ENCODE measurements around the gene TXNDC5. TPM values are rescaled to one million over a fixed set of nuclear protein-coding genes. Genes with fewer than 3 reads are reported as not detected.

TXNDC5 gene
- total RNA-seq, 1 experiment from 2014 or later, result 162 TPM

GRCh38 chr6:7958464-7958863, 47.9 kb upstream of the TXNDC5 start:
- no peaks in the 10 kb centered on the region for H3K36me3 ChIP-seq (ENCODE audit: control insufficient read depth in 1 of 2, insufficient read depth in 2 of 2, low read length in 2 of 2)
- ChIA-PET RAD21 (ENCODE audit: low non-redundant PET in 1 of 2, low total read pairs in 2 of 2, uncharacterized antibody in 2 of 2, unreplicated experiment in 2 of 2) (interaction anchor here in 1 of 2 experiments (0.6 kb wide), 1 partner anchor 10 kb away, joined by 3 read pairs; no protein-coding TSS in a partner anchor), CTCF (no interaction called here), POLR2A (no interaction called here)
- no peak overlapping the region for H3K9ac ChIP-seq (ENCODE audit: low read length)
- H3K9me3 ChIP-seq (ENCODE audit: control insufficient read depth in 1 of 2, insufficient read depth in 1 of 2, low read depth in 1 of 2, low read length in 2 of 2), result no peaks in the 10 kb centered on the region
- TF ChIP-seq SRF (IDR thresholded peaks at IDR 0.05; ENCODE audit: low read depth) (no peak), EZH2 (IDR thresholded peaks at IDR 0.05) (no peak)
- H2AFZ ChIP-seq (ENCODE audit: low read depth, low read length, poor library complexity, severe bottlenecking), result no peak overlapping the region
- intact Hi-C loops (cut with micrococcal nuclease), result no loop called here
- no TSS peak for BruUV-seq (replicated peaks)
- no peak overlapping the region for H3K4me2 ChIP-seq (ENCODE audit: low read length)
- H4K20me1 ChIP-seq (ENCODE audit: insufficient read depth), result no peaks in the 10 kb centered on the region
- H3K79me2 ChIP-seq (ENCODE audit: insufficient read depth, low read length), result no peaks in the 10 kb centered on the region
- DNase-seq (ENCODE audit: low read depth, low spot score) (no peak), ATAC-seq (no peak)
- no peak overlapping the region for H3K27ac ChIP-seq (ENCODE audit: low read depth, low read length)
- peaks cover 3 to 6% of the 10 kb centered on the region in 2 experiments; a peak in 3 of 4 replicates for H3K4me1 ChIP-seq (ENCODE audit: control insufficient read depth in 1 of 2, insufficient read depth in 2 of 2, low read length in 2 of 2)
- H3K27me3 ChIP-seq (ENCODE audit: insufficient read depth, low read length), result no peaks in the 10 kb centered on the region
- H3K9me2 ChIP-seq (ENCODE audit: insufficient read depth), result no peaks in the 10 kb centered on the region
- no peak overlapping the region for H3K4me3 ChIP-seq (replicated peaks in 1 of 2; ENCODE audit: low read depth in 1 of 2, low read length in 2 of 2)

- ATAC-seq (no peak), DNase-seq (ENCODE audit: low read depth, low spot score) (no peak)
- Histone ChIP-seq H2AFZ (ENCODE audit: low read depth, low read length, poor library complexity, severe bottlenecking) (no peak overlapping the region), H3K4me1 (ENCODE audit: control insufficient read depth in 1 of 2, insufficient read depth in 2 of 2, low read length in 2 of 2) (peaks cover 3 to 6% of the 10 kb centered on the region in 2 experiments; a peak in 3 of 4 replicates), H4K20me1 (ENCODE audit: insufficient read depth) (no peaks in the 10 kb centered on the region), H3K79me2 (ENCODE audit: insufficient read depth, low read length) (no peaks in the 10 kb centered on the region), H3K4me3 (replicated peaks in 1 of 2; ENCODE audit: low read depth in 1 of 2, low read length in 2 of 2) (no peak overlapping the region), H3K9ac (ENCODE audit: low read length) (no peak overlapping the region), H3K27me3 (ENCODE audit: insufficient read depth, low read length) (no peaks in the 10 kb centered on the region), H3K36me3 (ENCODE audit: control insufficient read depth in 1 of 2, insufficient read depth in 2 of 2, low read length in 2 of 2) (no peaks in the 10 kb centered on the region), H3K9me3 (ENCODE audit: control insufficient read depth in 1 of 2, insufficient read depth in 1 of 2, low read depth in 1 of 2, low read length in 2 of 2) (no peaks in the 10 kb centered on the region), H3K4me2 (ENCODE audit: low read length) (no peak overlapping the region), H3K9me2 (ENCODE audit: insufficient read depth) (no peaks in the 10 kb centered on the region), H3K27ac (ENCODE audit: low read depth, low read length) (no peak overlapping the region)
- CTCF ChIA-PET, result no interaction called here
- no TSS peak for BruUV-seq (replicated peaks)
- RAD21 ChIA-PET (ENCODE audit: low non-redundant PET in 1 of 2, low total read pairs in 2 of 2, uncharacterized antibody in 2 of 2, unreplicated experiment in 2 of 2), result no interaction called here
- intact Hi-C loops (cut with micrococcal nuclease), result no loop called here
- no peak for TF ChIP-seq SIN3A (IDR thresholded peaks at IDR 0.05; ENCODE audit: low read depth)
- no peak for TF ChIP-seq ZBTB33 (IDR thresholded peaks at IDR 0.05; ENCODE audit: extremely low read depth, insufficient replicate concordance, low read length)
- TF ChIP-seq EGR1 (IDR thresholded peaks at IDR 0.05; ENCODE audit: low read depth), result no peak
- TF ChIP-seq TCF7L2 (IDR thresholded peaks at IDR 0.05; ENCODE audit: borderline replicate concordance, extremely low read depth, insufficient read depth, insufficient read length), result no peak
- no peak for TF ChIP-seq CTCF (IDR thresholded peaks at IDR 0.05 in 2 of 3, conservative IDR thresholded peaks at IDR 0.05 in 1 of 3; ENCODE audit: borderline replicate concordance in 1 of 3, insufficient read depth in 1 of 3, low read depth in 2 of 3, low read length in 2 of 3)
- no peak for TF ChIP-seq YY1 (IDR thresholded peaks at IDR 0.05; ENCODE audit: extremely low read depth, insufficient replicate concordance, low read depth, low read length)
- TF ChIP-seq FOSL1 (IDR thresholded peaks at IDR 0.05; ENCODE audit: low read depth), result no peak
- TF ChIP-seq SP1 (IDR thresholded peaks at IDR 0.05; ENCODE audit: low read depth), result no peak
- TF ChIP-seq EZH2phosphoT487 (IDR thresholded peaks at IDR 0.05; ENCODE audit: borderline replicate concordance), result no peak
- TF ChIP-seq JUND (IDR thresholded peaks at IDR 0.05), result no peak
- TF ChIP-seq POLR2AphosphoS5 (IDR thresholded peaks at IDR 0.05; ENCODE audit: low read depth, low read length), result no peak
- no peak for TF ChIP-seq ZNF274 (IDR thresholded peaks at IDR 0.05; ENCODE audit: low read depth, low read length)
- no peak for TF ChIP-seq ZFX (IDR thresholded peaks at IDR 0.05)
- POLR2A ChIA-PET, result no interaction called here
These were observed 45.7 kb upstream of the TXNDC5 start for GRCh38 chr6:7956257-7956656.
